AG04450 (cell line): ENCODE measurements around the gene NPIPB2. TPM values are rescaled to one million over a fixed set of nuclear protein-coding genes. Genes with fewer than 3 reads are reported as not detected.
A peak's percentile ranks its signal among the peaks of the same experiment; 100 is the strongest.
"Not testable (repeated sequence)": the region's sequence is repeated elsewhere in the genome, so short reads cannot be mapped to it uniquely, and the experiment has no call there.

ENCODE experiments used
- CTCF ChIA-PET: fragments of 300-600, 350-600 bp; formaldehyde crosslinking; extraction: SDS; loops from one replicate; lab custom pipeline; 2022; ENCODE audit warnings: antibody characterized with exemption, inconsistent platforms; lab: Charles Lee
- POLR2A ChIA-PET: fragments of 350-600 bp; formaldehyde crosslinking; extraction: SDS; loops from one replicate; lab custom pipeline; 2021; ENCODE audit warnings: antibody characterized with exemption, inconsistent platforms; lab: Yijun Ruan, JAX
- DNase-seq: peaks from one replicate; pipeline ENCODE4 v3.0.0-alpha.2; 2011; ENCODE audit warnings: low read depth, low spot score
- H3K27ac ChIP-seq: one replicate; pipeline ENCODE4 v1.5.1; 2012; ENCODE audit warnings: low read depth, low read length, control low read depth
- H3K27me3 ChIP-seq: one replicate; pipeline ENCODE4 v1.6.0; 2012; ENCODE audit warnings: low read length; ENCODE audit not compliant: control insufficient read depth, insufficient read depth
- H3K4me3 ChIP-seq: 2 replicates; pipeline ENCODE4 v1.5.1; 2011; ENCODE audit warnings: mild to moderate bottlenecking, low read depth, low read length, control low read depth
- H3K9me3 ChIP-seq: 2 replicates; pipeline ENCODE4 v1.5.1; 2012; ENCODE audit warnings: low read length; ENCODE audit not compliant: control insufficient read depth, insufficient read depth
- CTCF ChIP-seq: IDR thresholded peaks from 2 replicates; pipeline ENCODE4 v1.5.1; 2011; ENCODE audit warnings: low read depth, low read length, control low read depth, inconsistent platforms
- polyA plus RNA-seq: library from polyadenylated mRNA; depleted of rRNA; stranded (reverse); fragments of >200 nt; gene quantifications from 2 replicates; pipeline ENCODE4 v1.2.3, GENCODE V29; 2011

The NPIPB2 gene
- polyA plus RNA-seq, 1 experiment, result 5.2 TPM

- Histone ChIP-seq H3K27ac (peak overlapping the region; percentile 12), H3K4me3 (no peak overlapping the region), H3K9me3 (no peaks in the 10 kb centered on the region), H3K27me3 (no peaks in the 10 kb centered on the region)
- POLR2A ChIA-PET, result no interaction called here
- no peak for DNase-seq
- CTCF ChIA-PET, result no interaction called here
- no peak for TF ChIP-seq CTCF
Observed at GRCh38 chr16:11950388-11950787, 8.5 kb upstream of the NPIPB2 start.

DNA sequence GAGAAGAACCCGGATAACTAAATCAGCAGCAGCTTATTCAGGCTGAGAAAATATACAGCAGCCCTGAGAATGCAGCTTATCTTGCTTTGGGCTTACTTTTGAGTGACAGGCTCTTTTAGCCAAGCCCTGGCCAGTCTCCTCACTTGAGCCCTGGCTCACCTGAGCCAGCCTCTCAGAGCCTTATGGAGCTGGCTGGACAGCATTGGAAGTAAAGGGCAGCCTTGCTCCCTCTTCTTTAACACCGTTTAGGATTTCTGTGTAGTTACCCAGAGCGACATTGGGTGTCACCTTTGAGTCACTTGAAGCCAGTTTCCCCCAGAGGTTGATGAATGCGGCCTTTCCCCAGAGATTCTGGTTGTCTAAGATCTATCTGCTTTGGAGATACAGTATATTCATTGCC lies 7.7 kb upstream of the NPIPB2 start:
- Histone ChIP-seq H3K27me3 (no peaks in the 10 kb centered on the region), H3K4me3 (no peak overlapping the region), H3K9me3 (no peaks in the 10 kb centered on the region), H3K27ac (no peak overlapping the region)
- ChIA-PET CTCF (interaction anchor here (0.8 to 1.9 kb wide), 2 partner anchors 113 to 118 kb away, joined by 6 to 32 read pairs; no protein-coding TSS in a partner anchor), POLR2A (no interaction called here)
- DNase-seq, result no peak
- TF ChIP-seq CTCF, result peak; percentile 44

DNA sequence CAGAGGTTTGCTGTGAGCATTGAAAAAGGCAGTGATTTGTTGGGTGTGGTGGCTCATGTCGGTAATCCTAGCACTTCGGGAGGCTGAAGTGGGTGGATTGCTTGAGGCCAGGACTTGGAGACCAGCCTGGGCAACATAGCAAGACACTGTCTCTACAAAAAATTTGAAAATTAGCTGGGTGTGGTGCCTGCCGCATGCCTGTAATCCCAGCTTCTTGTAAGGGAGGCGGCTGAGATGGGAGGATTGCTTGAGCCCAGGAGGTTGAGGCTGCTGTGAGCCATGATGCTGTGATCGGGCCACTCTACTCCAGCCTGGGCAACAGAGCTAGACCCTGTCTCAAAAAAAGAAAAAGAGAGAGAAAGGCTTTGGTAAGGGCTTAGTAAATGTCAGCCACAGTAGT lies 7.0 kb upstream of the NPIPB2 start:
- Histone ChIP-seq H3K27me3 (no peaks in the 10 kb centered on the region), H3K9me3 (no peaks in the 10 kb centered on the region), H3K27ac (no peak overlapping the region), H3K4me3 (no peak overlapping the region)
- ChIA-PET CTCF (interaction anchor here (0.8 to 1.9 kb wide), 2 partner anchors 113 to 119 kb away, joined by 6 to 32 read pairs; no protein-coding TSS in a partner anchor), POLR2A (no interaction called here)
- TF ChIP-seq CTCF, result no peak
- DNase-seq, result no peak

- Histone ChIP-seq H3K27me3 (no peaks in the 10 kb centered on the region), H3K4me3 (no peak overlapping the region), H3K9me3 (no peaks in the 10 kb centered on the region), H3K27ac (no peak overlapping the region)
- DNase-seq, result no peak
- ChIA-PET POLR2A (interaction anchor here (0.6 to 0.7 kb wide), 2 partner anchors 26 to 699 kb away, joined by 3 read pairs; no protein-coding TSS in a partner anchor), CTCF (interaction anchor here (0.6 to 1.4 kb wide), 5 partner anchors 122 to 559 kb away, joined by 3 to 9 read pairs (median 4); no protein-coding TSS in a partner anchor)
- no peak for TF ChIP-seq CTCF
Observed at GRCh38 chr16:11946433-11946832, 4.6 kb upstream of the NPIPB2 start.

DNA sequence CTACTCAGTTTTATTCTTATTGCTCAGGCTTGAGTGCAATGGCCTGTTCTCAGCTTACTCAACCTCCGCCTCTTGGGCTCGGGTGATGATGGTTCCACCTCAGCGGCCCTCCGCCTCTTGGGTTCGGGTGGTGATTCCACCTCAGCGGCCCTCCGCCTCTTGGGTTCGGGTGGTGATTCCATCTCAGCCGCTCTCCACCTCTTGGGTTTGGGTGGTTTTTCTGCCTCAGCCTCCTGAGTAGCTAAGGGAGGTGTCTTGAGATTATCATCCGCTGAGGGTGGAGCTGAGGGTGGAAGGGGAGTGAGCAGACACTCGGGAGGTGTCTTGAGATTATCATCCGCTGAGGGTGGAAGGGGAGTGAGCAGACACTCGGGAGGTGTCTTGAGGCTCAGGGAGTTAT lies 14.5 kb downstream of the NPIPB2 start:
- H3K9me3 ChIP-seq, DNase-seq, CTCF ChIA-PET, H3K27me3 ChIP-seq, POLR2A ChIA-PET, H3K4me3 ChIP-seq, H3K27ac ChIP-seq: not testable (repeated sequence)

- CTCF ChIA-PET, H3K9me3 ChIP-seq, POLR2A ChIA-PET, DNase-seq, H3K4me3 ChIP-seq, H3K27me3 ChIP-seq, H3K27ac ChIP-seq: not testable (repeated sequence)
Observed at GRCh38 chr16:11924046-11924445, 17.8 kb downstream of the NPIPB2 start.
